Stomach (tissue), 4 donors: ENCODE data around the gene ORC3.

Experiments
- CTCF ChIP-seq, 7 experiments: fragments of 450-650 bp in 4 of 7; fragments of 200-600 bp in 3 of 7; sonication (generic) in 3 of 7; IDR thresholded peaks; one replicate each; pipeline ENCODE4 v1.5.1; 2016 to 2019; ENCODE audit warnings: antibody characterized with exemption in 7 of 7, control low read depth in 2 of 7, mild to moderate bottlenecking in 1 of 7
- POLR2A ChIP-seq, 4 donors: fragments of 450-650 bp; IDR thresholded peaks; one replicate each; pipeline ENCODE4 v1.6.1; 2016; ENCODE audit warnings: antibody characterized with exemption in 4 of 4, control low read depth in 2 of 4, mild to moderate bottlenecking in 1 of 4, moderate library complexity in 1 of 4
- POLR2AphosphoS5 ChIP-seq, 3 donors: sonication (generic); formaldehyde crosslinking; IDR thresholded peaks; one replicate each; pipeline ENCODE4 v1.6.1; 2016; ENCODE audit warnings: antibody characterized with exemption in 3 of 3

DNA sequence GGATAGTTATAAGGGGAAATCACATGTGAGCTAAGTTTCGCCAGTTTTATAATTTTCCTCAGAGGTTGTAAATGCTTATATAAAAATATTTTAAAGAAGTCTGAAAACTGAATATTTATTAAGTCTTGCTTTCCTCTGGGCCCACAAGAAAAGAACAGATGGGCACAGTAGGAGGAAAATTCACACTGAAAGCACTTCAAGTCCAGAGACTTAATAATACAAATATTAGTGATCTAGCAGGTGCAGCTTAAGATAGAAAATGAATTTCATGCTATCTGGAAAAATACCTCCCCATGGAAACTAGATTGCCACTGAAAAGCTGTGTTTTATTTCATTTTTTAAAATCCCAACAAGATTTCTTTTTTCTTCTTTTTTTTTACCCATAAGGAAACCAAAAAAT, 47.2 kb downstream of the ORC3 start:
- TF ChIP-seq POLR2AphosphoS5 (IDR thresholded peaks at IDR 0.05) (no peak), CTCF (IDR thresholded peaks at IDR 0.05) (no peak), POLR2A (IDR thresholded peaks at IDR 0.05) (no peak)
